GM19043 (cell line): ENCODE results near the gene MAGI1.

Experiments
- ATAC-seq: cut with Tn5 transposase; IDR thresholded peaks from one replicate; pipeline ENCODE4 v1.9.1; 2021; ENCODE audit warnings: low read depth; ENCODE audit not compliant: unreplicated experiment

The MAGI1 gene

DNA sequence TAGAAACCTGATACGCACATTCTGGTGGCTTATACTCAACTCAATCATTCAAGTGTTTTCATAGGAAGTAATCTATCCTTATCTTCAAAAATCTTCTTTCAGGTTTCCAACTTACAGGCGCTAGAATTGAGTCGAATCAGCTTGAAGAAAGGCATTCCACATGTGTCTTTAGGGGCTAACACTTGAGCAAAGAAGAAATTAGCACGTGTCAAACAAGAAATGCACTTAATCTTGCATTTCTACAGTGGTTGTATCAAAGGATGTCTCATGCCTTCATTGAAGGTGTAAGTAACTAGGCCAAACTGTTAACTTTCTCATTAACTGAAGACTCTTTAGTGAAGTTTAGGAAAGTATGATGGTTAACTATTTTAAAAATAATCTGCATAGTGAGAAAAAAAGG is 557.6 kb downstream of the MAGI1 start:
- no peak for ATAC-seq

DNA sequence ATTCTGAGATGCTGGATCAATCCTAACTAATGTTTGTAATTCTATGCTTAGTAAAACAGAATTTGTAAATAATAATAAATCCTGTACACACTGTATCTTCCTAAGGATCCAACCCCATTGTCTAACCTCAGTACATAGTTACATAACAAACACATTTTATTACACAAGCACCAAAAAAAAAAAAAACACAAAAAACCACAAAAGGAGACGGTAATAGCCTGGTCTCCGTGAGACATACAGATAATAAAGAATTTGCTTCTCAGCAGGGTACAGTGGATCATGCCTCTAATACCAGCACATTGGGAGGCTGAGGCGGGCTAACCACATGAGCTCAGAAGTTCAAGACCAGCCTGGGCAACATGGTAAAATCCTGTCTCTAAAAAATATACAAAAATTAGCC is 558.7 kb downstream of the MAGI1 start:
- ATAC-seq, result no peak

DNA sequence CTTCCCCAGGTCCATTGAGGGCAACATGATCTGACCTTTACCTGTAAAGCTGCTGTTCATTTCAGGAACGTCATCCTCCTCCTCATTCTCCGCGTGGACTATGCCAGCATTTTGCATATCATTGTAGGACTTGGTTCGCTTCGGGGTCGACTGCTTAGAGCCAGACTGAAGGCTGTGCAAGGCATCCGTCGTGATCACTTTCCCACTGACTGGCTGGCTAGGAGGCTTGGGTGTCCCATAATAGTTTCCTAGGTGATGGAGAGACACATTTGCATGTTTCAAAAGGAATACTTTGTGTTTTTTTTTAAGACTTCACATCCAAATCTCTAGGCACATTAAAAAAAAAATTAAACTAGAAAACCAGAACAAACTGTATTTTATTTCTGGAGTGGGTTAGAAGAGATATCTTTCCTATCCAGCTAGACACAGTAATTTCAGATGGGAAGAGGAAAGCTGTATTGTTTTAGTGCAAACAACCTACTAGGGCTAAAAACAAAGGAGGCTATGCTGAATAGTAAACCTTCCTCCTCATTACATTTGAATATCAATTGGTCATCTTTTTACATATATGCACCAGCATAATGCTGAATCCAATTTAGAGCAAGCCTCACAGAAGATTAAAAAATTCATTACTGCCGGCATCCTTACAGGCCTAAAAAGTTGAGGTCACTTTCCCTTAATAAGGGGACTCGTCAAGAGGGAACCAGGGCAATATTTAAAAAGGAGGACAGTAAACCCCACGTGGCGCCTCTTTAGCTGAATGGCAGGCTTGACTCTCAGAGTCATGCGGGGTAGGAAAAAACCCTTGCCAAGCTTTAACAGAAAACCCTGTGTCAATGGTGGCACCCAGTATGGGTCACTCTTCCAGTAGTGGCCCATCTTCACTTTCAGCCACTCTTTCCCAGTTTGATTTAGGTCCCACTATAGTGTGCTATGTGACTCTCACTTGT is 559.9 kb downstream of the MAGI1 start:
- no peak for ATAC-seq

DNA sequence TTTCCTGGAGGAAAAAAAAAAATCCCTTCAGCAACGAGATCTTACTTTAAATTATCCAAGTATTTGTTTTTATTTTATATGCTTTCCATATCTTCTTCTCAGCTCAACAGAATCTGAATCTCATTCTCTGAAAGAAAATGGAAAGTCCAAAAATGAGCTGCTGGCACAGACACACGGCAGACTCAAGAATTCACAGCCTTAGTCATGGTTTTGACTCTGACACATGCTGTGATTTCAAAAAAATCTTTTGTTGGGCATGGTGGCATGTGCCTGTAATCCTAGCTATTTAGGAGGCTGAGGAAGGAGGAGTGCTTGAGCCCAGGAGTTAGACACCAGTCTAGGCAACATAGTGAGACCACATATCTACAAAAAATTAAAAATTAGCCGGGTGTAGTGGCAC is 565.0 kb downstream of the MAGI1 start:
- no peak for ATAC-seq

DNA sequence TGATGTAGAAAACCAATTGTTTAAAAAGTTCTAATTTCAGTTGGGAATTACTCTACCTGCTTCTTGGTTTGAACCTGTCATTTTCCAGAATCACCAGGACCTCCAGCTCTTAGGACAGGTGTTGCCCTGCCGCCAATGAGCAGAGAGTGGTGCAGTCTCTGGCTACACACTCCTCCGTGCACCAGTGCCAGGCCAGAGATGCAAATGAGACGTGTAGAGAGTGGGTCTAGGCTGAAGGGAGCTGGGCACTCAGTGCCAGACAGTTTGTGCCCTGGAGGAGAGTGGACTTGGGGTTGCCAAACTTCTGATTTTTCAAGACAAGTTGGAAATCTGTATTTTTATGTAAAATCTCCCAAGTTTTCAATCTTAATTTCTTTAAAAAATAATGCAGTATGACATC is 566.2 kb downstream of the MAGI1 start:
- ATAC-seq, result no peak

DNA sequence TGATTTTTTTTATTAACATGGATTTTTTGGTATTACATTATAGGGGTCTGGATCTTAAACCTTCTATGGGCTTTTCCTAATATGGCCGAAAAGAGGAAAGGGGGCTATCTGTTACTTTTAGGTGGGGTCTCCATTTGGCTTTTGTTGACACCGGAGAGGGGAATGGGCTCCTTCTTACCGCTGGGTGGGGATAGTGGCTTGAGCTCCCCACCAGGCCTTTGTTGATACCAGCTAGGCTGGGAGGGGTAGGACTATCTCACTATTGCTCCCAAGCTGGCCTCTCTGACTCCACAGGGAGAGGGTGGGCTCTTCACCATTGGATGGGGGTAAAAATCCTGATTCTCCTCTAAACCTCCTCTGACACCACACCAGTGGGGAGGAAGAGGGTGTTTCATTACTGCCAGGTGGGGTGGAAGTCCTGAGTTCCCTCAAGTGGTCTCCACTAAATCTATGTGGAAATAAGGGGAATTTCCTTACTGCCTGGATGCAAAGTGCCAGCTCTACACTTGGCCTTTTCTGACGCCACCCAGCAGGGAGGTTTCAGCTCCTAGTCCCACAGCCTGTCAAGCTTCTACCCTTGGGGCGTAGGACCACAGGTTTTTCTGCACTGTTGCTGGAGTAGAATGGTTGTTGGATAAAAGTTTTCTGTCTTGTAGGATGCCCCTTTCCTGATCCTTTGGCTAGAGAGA is 572.3 kb downstream of the MAGI1 start:
- no peak for ATAC-seq

DNA sequence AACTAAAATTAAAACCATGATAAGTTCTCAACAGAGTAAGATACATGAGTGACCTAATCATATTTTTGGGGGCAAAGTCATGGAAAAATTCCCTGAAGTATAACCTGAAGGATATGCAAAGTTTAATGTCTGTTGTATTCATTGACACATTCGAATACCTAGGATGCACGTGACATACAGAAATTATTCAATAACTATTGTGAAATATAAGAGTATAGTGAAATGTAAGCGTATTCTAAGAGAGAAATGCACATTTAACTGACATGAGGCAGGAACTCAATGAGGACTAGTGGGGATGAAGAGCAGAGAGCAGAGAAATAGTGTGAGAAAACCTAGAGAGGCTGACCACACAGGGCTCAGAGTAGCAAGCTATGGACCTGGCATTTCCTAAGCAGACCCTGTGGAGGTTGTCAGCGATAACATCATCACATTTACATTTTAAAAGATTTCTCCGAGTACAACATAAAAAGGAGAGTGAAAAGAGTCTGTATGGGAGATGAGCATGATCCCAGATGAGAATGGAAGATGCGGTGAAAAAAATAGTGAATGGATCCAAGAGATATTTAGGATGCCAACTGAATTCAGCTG is 588.8 kb downstream of the MAGI1 start:
- ATAC-seq, result no peak

DNA sequence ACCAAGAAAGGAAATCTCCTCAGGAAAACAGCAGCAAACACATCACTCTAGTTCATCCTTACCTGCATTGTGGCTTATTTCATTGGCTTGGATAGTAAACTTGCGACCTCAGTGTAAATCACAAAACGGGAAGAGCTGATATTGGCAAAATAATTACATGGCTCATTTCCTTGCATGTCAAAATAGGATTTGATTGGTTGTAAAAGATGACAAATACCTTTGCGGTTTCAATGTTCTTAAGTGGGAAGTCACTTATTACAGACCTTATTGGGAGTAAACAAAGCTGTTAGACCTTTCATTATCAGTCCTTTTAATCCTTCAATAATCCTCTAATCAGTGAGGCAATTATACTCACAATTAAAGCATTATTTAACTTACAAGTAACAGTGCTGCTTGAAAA is 590.6 kb downstream of the MAGI1 start:
- no peak for ATAC-seq

DNA sequence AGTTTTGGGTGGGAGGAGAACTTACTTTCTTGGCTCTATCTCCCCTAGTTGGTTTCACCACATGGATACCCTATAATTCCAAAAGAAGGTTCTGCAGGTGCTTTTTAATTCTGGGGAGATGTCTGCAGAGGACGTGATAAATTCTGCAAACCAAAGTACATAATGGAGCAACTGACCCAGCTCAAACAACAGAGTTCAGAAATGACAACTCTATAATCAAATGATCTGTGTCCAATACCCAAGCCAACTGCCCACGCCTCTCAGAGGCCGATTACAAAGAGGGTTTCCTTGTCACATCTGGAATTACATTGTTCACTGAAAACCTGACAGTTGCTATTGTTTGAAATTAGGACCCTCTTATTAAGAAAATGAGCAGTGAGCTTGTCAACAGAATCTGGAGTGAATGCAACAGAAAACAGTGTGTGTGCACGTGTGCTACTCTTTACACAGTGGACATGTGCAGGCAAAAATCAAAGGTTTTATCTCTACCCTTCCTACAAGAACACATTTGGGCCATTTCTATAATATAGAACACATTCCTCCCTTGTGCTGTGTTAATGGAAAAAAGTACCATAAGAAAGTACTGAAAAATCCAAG is 593.0 kb downstream of the MAGI1 start:
- no peak for ATAC-seq

DNA sequence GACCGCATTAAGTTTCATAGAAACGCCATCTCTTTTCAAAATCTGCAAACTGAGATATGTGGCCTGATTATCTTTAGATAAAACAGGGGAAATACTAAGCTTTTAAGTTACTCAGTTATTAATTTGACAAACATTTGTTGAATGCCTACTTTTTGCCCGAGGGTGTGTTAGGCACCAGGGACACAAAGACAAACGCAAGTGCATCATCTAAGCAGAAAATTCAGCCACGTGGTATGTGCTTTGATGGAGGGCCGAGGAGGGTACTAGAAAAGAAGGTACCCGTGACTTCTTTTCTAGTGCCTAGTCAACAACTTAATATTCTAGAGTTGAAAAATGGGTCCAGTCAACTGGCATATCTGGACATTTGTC is 594.3 kb downstream of the MAGI1 start:
- no peak for ATAC-seq

DNA sequence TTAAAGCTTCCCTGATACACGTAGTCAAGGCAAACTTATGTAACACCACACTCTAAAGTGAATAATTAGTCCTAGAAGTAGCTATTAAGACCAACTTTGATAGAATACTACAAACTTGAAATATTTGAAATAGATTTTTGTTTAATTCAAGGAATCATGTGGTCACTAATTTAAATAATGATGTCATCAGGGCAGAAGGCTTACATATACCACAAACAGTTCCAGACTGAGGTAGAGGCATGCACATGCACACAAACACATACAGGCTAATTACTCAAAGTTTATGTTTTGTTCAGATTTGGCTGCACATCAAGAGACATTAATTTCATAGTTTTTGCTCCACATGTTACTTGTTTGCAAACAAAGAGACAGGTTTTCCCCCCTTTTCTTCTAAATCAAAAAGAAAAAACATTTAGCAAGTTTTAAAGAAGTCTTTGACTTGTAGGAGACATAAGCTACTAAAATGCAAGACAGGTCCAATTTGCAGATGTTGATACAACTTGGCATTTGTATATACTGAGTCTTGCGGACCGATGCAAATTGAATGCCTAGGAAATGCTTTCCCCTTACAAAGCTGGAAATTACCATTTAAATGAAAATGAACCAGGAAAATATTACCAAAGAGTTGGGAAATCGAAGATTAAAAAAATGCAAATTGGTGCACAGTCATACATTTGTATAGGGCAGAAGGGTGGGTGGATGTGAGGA is 594.8 kb downstream of the MAGI1 start:
- no peak for ATAC-seq

DNA sequence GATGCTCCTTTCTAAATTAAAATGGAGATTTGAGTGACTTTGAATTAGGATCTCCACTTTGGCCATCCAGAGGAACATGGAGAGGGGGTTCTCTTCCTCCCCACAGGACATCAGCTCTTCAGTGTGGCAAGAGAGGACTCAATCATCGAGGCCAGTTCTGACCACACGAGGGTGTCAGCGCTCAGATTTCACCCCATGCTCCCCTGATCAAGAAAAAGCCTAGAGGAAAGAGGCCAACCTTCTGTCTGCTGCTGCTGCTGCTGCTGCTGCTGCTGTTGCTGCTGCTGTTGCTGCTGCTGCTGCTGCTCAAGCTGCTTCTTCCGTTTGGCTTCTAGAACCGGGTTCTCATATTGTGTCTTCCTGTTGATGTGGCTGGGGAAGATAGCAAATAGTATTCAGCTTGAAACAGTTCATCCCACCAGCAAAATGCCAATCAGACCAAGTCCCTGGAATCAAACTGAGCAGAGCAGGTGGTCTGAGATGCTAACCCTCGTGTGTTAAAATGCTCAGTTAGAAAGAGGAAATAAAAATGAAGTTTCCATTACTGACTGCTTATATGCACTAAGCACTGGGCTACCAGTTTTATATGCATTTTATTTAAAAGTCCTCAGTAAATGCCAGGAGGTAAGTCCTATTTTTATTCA is 599.0 kb downstream of the MAGI1 start:
- ATAC-seq, result no peak

DNA sequence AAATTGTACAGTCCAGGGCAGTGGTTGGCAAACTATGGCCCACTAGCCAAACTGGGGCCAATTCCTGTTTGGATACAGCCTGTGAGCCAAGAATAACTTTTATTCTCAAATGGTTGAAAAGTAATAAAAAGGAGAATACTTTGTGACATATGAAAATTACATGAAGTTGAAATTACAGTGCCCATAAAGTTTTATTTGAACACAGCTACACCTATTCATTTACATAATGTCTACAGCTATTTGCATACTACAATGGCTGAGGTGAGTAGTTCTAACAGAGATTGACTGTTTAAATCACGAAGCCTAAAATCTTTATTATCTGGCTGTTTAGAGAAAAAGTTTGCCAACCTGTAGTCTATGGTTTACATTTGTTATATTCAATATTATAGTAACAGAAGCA is 600.1 kb downstream of the MAGI1 start:
- ATAC-seq, result no peak

DNA sequence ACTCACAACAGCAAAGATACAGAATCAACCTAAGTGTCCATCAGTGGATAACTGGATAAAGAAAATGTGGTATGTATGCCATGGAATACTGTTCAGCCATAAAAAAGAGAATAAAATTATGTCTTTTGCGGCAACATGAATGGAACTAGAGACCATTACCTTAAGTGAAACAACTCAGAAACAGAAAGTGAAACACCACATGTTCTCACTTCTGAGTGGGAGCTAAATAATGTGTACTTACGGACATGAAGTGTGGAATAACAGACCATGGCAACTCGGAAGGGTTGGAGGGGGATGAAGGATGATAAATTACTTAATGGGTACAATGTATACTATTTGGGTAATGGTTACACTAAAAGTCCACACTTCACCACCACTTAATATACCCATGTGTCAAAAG is 600.6 kb downstream of the MAGI1 start:
- ATAC-seq, result no peak

DNA sequence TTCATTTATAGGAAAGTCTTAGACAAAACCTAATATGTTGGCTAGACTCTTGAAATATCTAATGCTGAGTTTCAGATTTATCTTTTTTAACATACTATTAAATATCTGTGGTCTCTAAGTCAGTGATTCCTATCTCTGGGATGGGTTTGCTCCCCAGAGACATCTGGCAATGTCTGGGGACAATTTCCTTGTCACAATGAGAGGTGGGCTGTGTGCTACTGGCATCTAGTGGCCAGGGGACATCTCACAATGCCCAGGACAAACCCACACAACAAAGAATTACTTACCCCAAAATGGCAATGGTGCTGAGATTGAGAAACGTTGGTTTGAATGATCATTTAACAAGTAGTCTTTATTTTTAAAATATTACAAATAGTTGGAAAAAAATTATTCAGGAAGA is 602.1 kb downstream of the MAGI1 start:
- ATAC-seq, result no peak

DNA sequence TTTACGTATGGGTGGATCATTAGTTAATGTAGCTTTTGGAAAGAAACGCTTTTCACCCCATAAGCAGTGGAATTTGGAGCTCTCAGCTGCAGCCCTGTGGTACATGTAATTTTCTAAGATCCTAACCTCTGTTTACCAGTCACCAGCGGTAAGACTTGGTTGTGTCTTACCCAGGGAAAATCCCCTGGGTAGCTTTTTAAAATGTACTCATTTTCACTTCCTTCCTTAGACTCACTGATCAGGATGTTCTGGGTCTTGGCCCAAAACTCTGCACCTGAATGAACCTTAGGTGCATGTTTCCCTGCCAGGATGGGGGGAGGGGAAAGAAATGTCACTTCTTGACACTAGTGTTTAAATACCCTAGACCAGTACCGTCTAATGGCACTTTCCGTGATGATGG is 605.2 kb downstream of the MAGI1 start:
- no peak for ATAC-seq

DNA sequence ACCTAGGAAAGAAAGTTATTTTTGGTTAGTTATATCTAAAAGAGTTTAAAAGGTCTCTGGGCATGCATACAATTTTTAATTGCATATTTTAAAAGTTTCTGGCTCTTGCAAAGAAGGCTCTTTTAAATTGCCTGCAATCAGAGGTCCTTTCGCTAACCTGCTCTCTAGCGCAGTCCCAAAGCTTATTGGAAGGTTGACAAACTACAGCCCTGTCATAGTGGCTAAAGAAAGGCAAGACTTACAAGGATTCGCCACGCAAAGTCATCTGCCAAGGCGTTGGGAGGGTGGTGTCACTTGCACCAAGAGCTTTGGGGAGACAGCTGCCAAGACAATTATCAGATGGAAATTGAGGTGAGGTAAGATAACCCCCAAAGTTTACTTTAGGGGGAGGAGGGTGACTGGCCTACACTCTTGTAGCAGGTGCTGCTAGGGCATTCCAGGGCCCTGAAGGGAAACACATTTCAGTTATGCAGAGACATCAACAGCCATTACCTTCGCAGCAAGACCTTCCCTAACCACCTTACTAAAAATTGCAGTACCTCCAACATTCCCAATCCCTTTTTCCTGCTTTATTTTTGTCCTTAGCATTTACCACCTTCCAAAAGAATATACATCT is 606.2 kb downstream of the MAGI1 start:
- ATAC-seq, result no peak

DNA sequence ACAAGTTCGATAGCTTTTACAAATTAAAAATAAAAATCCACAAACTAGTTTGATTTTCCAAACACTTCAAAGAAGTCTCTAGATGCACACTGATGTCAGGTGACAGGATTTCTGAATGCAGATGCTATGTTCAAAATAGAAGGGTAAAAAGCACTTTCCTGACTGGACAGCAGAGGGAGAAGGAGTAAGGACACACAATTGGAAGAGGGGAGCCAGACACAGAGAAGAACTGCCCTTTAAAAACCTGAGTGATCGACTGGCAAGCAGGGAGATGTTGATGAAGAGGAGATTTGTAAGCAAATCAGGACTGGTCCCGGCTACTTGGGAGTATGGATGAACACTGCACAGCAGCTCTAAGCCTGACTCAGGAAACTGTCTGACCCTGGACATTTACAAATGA is 612.8 kb downstream of the MAGI1 start:
- ATAC-seq, result no peak

DNA sequence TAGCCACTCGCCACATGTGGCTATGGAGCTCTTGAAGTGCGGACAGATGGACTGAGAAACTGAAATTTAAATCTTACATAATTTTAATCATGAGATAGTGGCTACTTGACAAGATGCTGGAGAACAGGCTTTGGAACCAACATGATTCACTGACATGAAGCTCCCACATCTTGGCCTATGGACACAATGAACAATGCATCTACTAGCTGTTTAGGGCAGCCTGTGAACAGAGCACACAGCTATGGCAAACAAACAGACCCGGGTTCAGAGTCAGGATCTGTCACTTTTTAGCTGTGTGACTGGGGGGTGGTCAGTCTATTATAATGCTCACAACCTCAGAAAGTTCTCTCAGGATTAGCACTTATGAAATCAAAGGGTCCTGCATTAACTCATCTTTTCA is 616.6 kb downstream of the MAGI1 start:
- no peak for ATAC-seq

DNA sequence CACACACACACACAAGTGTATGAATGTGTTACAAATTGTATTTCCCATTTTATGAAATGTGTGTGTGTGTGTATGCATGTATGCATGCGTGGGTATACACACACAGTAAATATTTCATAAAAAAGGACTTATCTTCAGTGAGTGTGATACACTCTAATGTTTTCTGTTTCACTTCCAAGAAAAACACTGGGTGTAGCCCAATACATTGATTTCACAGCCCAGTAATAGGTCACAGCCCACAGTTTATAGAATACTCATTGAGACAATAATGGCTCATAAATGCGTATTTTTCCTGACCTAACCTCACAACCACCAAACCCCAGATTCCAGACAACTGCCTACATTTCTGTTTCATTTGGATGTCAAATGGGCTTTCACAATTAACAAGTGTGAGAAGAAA is 619.5 kb downstream of the MAGI1 start:
- no peak for ATAC-seq
